Measurements from ENCODE around the gene SCNN1A.

SCNN1A gene

DNA sequence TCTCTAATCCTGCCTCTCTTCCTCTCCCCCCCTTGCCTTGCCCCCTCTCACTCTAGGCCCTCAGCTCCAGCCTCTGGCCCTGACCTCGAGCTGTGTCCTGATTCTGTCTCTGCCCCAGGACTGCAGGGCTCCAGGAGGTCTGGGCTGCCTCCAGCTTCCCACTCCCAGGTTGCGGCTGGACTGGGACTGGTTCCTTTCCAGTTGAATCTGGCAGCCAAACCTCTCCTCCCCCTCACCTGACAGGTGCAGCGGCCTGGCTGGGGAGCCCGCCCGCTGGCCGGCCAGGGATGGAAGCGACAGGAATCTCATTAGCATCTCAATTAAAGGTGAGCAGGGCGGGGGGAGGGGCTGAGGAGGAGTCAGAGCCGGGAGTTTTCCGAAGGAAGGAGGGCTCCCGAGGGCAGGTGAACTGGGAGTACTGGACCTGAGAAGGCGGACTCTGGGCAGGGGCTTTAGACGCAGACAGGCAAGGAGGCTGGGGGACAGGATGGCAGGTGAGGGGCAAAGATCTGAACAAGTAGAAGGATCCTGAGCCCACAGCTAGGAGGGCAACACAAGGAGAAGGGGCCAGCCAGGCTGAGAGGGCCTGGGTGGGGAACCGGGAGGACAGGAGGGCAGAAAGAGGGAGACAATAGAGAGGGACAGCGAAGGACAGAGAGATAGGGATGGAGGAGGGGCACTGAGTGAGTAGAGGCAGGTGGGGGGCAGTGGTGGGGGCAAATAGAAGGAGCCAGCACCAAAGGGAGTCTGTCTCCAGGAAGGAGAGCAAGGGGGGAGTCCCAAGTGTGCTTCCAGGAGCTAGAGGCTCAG lies at the start of gene SCNN1A:
Gene SCNN1A (minus strand): TSS at position 295 of the 810 bp plus-strand sequence. CDS start 780 bp downstream, outside the sequence.
- H3K4me3 ChIP-seq (ENCODE audit: control insufficient read depth, low read depth, low read length): no peak within 1 kb of the TSS
- no peak for DNase-seq (ENCODE audit: low read depth)
- TF ChIP-seq, protein P1, sequence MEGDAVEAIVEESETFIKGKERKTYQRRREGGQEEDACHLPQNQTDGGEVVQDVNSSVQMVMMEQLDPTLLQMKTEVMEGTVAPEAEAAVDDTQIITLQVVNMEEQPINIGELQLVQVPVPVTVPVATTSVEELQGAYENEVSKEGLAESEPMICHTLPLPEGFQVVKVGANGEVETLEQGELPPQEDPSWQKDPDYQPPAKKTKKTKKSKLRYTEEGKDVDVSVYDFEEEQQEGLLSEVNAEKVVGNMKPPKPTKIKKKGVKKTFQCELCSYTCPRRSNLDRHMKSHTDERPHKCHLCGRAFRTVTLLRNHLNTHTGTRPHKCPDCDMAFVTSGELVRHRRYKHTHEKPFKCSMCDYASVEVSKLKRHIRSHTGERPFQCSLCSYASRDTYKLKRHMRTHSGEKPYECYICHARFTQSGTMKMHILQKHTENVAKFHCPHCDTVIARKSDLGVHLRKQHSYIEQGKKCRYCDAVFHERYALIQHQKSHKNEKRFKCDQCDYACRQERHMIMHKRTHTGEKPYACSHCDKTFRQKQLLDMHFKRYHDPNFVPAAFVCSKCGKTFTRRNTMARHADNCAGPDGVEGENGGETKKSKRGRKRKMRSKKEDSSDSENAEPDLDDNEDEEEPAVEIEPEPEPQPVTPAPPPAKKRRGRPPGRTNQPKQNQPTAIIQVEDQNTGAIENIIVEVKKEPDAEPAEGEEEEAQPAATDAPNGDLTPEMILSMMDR (conservative IDR thresholded peaks at IDR 0.05; ENCODE audit: control insufficient read depth, insufficient read depth, low read depth, low read length): no peak

DNA sequence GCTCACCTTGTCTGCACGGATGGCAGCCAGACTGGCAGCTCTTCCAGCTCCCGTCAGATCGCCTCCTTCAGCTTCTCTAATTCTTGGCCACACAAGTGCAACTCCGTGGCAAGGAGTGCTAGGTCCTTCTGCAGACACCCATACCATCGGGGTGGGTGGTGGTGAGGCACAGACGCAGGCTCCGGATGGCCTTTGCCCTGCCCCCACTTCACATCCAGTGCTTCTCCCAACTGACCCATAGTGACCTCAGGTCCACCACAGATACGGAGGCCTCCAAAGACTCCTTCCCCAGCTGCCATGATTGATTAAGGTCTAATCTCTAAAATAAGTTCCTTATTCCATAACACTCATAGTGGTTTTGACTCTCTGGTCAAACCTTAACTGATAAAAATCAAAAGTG lies 49.5 kb upstream of the SCNN1A start:
- TF ChIP-seq, protein P1 (conservative IDR thresholded peaks at IDR 0.05; ENCODE audit: control insufficient read depth, insufficient read depth, low read depth, low read length): no peak
- no peak overlapping the region for H3K4me3 ChIP-seq (ENCODE audit: control insufficient read depth, low read depth, low read length)
- DNase-seq (ENCODE audit: low read depth): no peak

DNA sequence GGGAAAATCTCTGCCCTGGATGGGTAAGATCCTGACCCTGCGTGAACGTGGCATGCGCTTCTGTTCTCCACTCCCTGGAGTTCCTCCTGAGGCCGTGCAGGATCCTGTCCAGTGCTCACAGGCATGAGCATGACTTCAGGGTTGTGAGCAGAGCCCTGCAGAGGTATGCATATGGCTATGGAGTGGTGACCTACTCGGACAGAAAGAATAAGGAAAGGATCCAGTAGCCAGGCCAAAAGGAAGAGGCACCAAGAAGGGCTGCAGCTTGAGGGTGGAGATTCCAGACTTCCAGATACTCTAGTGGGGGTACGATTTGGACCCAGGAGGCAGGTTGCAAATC lies 48.6 kb upstream of the SCNN1A start:
- TF ChIP-seq, protein P1 (conservative IDR thresholded peaks at IDR 0.05; ENCODE audit: control insufficient read depth, insufficient read depth, low read depth, low read length): no peak
- no peak for DNase-seq (ENCODE audit: low read depth)
- no peak overlapping the region for H3K4me3 ChIP-seq (ENCODE audit: control insufficient read depth, low read depth, low read length)

DNA sequence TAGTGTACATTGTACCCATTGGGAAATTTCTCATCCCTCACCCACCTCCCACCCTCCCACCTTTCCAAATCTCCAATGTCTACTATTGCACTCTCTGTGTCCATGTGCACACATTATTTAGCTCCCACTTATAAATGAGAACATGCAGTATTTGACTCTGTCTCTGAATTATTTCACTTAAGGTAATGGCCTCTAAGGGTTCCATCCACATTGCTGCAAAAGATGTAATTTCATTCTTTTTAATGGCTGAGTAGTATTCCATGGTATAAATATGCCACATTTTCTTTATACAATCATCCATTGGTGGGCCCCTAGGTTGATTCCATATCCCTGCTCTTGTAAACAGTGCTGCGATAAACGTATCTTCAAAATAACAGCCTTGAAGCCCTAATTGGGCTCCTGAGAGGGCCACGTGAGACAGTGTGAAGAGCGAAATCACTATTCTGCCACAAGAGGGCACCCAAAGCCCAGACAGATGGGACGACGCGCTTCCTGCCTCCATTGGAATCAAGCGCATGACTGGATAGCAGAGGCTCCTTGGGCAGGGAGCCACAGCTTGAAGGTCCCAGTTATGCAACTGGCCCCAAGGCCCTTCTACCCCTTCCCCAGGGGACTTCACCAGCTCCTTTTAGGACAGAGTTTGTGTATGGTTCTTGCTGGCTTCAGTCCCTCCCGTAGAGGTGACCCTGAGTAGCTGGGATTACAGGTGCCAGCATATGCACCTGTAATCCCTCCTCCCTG lies 48.1 kb upstream of the SCNN1A start:
- H3K4me3 ChIP-seq (ENCODE audit: control insufficient read depth, low read depth, low read length): no peak overlapping the region
- DNase-seq (ENCODE audit: low read depth): peak; percentile 94
- TF ChIP-seq, protein P1 (conservative IDR thresholded peaks at IDR 0.05; ENCODE audit: control insufficient read depth, insufficient read depth, low read depth, low read length): peak; percentile 86

DNA sequence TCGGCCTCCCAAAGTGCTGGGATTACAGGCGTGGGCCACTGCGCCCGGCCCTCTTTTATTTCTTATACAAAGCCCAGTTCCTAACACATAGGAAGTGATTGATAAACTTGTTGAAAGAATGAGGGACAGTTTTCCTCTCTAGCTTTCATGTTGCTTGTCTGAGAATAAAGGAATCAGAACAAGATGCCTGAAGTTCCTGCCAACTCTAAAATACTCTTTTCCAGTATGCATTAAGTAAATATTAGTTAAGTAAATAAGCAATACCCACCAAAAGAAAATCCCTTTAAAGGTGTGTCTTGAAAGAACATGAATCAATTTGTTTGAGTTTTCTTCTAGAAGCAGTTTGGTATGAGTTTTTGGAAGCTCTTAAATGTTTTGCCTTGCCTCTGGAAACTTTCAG lies 45.0 kb upstream of the SCNN1A start:
- no peak for DNase-seq (ENCODE audit: low read depth)
- no peak overlapping the region for H3K4me3 ChIP-seq (ENCODE audit: control insufficient read depth, low read depth, low read length)
- TF ChIP-seq, protein P1 (conservative IDR thresholded peaks at IDR 0.05; ENCODE audit: control insufficient read depth, insufficient read depth, low read depth, low read length): no peak

DNA sequence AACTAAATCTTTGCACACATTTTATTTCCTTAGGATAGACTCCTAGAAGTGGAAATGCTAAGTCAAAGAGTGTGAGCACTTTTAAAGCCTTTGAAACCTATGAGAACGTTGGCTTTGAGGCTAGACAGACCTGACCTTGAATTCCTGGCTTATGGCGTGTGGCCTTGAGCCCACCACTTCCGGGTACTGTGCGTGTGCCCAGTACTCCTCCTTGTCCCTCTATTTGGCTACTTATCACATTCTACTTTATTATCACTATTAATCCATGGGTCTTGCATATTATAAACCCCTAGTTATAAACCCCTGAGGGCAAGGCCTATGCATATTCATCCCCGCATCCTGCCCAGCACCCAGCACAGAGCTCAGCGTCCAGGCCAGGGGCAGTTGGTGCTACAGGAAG lies 43.4 kb upstream of the SCNN1A start:
- TF ChIP-seq, protein P1 (conservative IDR thresholded peaks at IDR 0.05; ENCODE audit: control insufficient read depth, insufficient read depth, low read depth, low read length): no peak
- no peak for DNase-seq (ENCODE audit: low read depth)
- H3K4me3 ChIP-seq (ENCODE audit: control insufficient read depth, low read depth, low read length): no peak overlapping the region
